Measurements from ENCODE around the gene PER2. TPM values are rescaled to one million over a fixed set of nuclear protein-coding genes. Genes with fewer than 3 reads are reported as not detected.

The PER2 gene
- total and polyA plus RNA-seq, 9 of the 15 experiments (the other 6 are each of a cell fraction or from before 2014, with no cell fraction given): 1.1 to 10.3 (median 2.9) TPM

GRCh38 chr2:238288650-238289573 lies 502 bp upstream of the PER2 start (continued):
- TF ChIP-seq ZFP91 (CRISPR knock-in tag; IDR thresholded peaks at IDR 0.05) (no peak), ZNF717 (CRISPR knock-in tag; IDR thresholded peaks at IDR 0.05) (no peak), NFATC3 (IDR thresholded peaks at IDR 0.05) (no peak), ZNF449 (CRISPR knock-in tag; IDR thresholded peaks at IDR 0.05) (no peak), PBX2 (CRISPR knock-in tag; IDR thresholded peaks at IDR 0.05; ENCODE audit: low read depth) (peak; percentile 83), PBX2 (tag; conservative IDR thresholded peaks at IDR 0.05; ENCODE audit: low read depth) (peak; percentile 95), BCL6 (CRISPR knock-in tag; IDR thresholded peaks at IDR 0.05) (no peak), ATF1 (CRISPR knock-in tag; IDR thresholded peaks at IDR 0.05) (no peak), ATF1 (tag; IDR thresholded peaks at IDR 0.05) (peak; percentile 92), NR2F6 (CRISPR knock-in tag; IDR thresholded peaks at IDR 0.05) (no peak), BRF1 (IDR thresholded peaks at IDR 0.05; ENCODE audit: borderline replicate concordance, extremely low read depth, insufficient read length) (no peak), PURB (CRISPR knock-in tag; IDR thresholded peaks at IDR 0.05; ENCODE audit: low read depth) (no peak), CREB3L1 (IDR thresholded peaks at IDR 0.05; ENCODE audit: borderline replicate concordance, low read depth) (no peak), FOXJ3 (CRISPR knock-in tag; IDR thresholded peaks at IDR 0.05) (no peak), ZKSCAN1 (IDR thresholded peaks at IDR 0.05; ENCODE audit: low read depth, low read length) (no peak), ZNF644 (tag; IDR thresholded peaks at IDR 0.05; ENCODE audit: low read depth) (no peak), PHB2 (IDR thresholded peaks at IDR 0.05; ENCODE audit: low read depth) (no peak), PTTG1 (tag; IDR thresholded peaks at IDR 0.05; ENCODE audit: low read depth) (no peak), RBM17 (IDR thresholded peaks at IDR 0.05; ENCODE audit: borderline replicate concordance, low read depth, low read length) (no peak), KDM4B (IDR thresholded peaks at IDR 0.05; ENCODE audit: borderline replicate concordance in 2 of 2, low read depth in 1 of 2) (no peak), GTF2F1 (IDR thresholded peaks at IDR 0.05; ENCODE audit: low read depth, low read length) (no peak), IFI16 (CRISPR knock-in tag; IDR thresholded peaks at IDR 0.05) (no peak), LARP7 (IDR thresholded peaks at IDR 0.05) (no peak)

All from K562 (cell line).